ENCODE data around the gene YEATS4. TPM values are rescaled to one million over a fixed set of nuclear protein-coding genes. Genes with fewer than 3 reads are reported as not detected.

Gene YEATS4
- total RNA-seq, 1 donor from 2014 or later = 11.4 TPM

- no peak for TF ChIP-seq CTCF (IDR thresholded peaks at IDR 0.05)
- DNase-seq = no peak
- H3K27ac ChIP-seq = no peak overlapping the region
- H3K4me1 ChIP-seq = peaks cover 46% of the 10 kb centered on the region
- no peaks in the 10 kb centered on the region for H3K27me3 ChIP-seq (ENCODE audit: low read depth)
- no peaks in the 10 kb centered on the region for H3K9me3 ChIP-seq
- H3K36me3 ChIP-seq = no peaks in the 10 kb centered on the region
- ATAC-seq = no peak
- intact Hi-C loops (cut with DNase I) = no loop called here
- no peak overlapping the region for H3K4me3 ChIP-seq
These were observed 15.5 kb upstream of the YEATS4 start for GRCh38 chr12:69343885-69344612.

- Histone ChIP-seq H3K27ac (no peak overlapping the region), H3K9me3 (no peaks in the 10 kb centered on the region), H3K36me3 (no peaks in the 10 kb centered on the region), H3K4me1 (peaks cover 36% of the 10 kb centered on the region), H3K4me3 (no peak overlapping the region), H3K27me3 (ENCODE audit: low read depth) (no peaks in the 10 kb centered on the region)
- DNase-seq (no peak), ATAC-seq (no peak)
- intact Hi-C loops (cut with DNase I) = no loop called here
- no peak for TF ChIP-seq CTCF (IDR thresholded peaks at IDR 0.05)
These were observed 14.5 kb upstream of the YEATS4 start for GRCh38 chr12:69345077-69345476.

GRCh38 chr12:69345742-69346141, 13.8 kb upstream of the YEATS4 start:
- intact Hi-C loops (cut with DNase I) = no loop called here
- Histone ChIP-seq H3K4me3 (no peak overlapping the region), H3K27me3 (ENCODE audit: low read depth) (no peaks in the 10 kb centered on the region), H3K36me3 (no peaks in the 10 kb centered on the region), H3K9me3 (no peaks in the 10 kb centered on the region), H3K4me1 (peaks cover 29% of the 10 kb centered on the region), H3K27ac (no peak overlapping the region)
- no peak for TF ChIP-seq CTCF (IDR thresholded peaks at IDR 0.05)
- ATAC-seq = no peak
- DNase-seq = no peak

GRCh38 chr12:69348162-69348938, 11.2 kb upstream of the YEATS4 start, which contains the start of gene LYZ:
Gene LYZ, plus strand, starts transcription at chr12:69348381. Its CDS starts 28 bp downstream, at chr12:69348409.
- no peaks in the 10 kb centered on the region for H3K36me3 ChIP-seq
- peak within 1 kb of the TSS; percentile 43 for H3K27ac ChIP-seq
- no peaks in the 10 kb centered on the region for H3K27me3 ChIP-seq (ENCODE audit: low read depth)
- H3K4me3 ChIP-seq = peak within 1 kb of the TSS; percentile 41
- H3K4me1 ChIP-seq = peaks cover 11% of the 10 kb centered on the region
- no peak for TF ChIP-seq CTCF (IDR thresholded peaks at IDR 0.05)
- intact Hi-C loops (cut with DNase I) = no loop called here
- no peaks in the 10 kb centered on the region for H3K9me3 ChIP-seq
- DNase-seq (no peak), ATAC-seq (peak; percentile 86 to 92)

GRCh38 chr12:69350002-69350626, 9.4 kb upstream of the YEATS4 start:
- Histone ChIP-seq H3K4me3 (peak overlapping the region; percentile 41), H3K4me1 (no peaks in the 10 kb centered on the region), H3K27ac (no peak overlapping the region), H3K9me3 (no peaks in the 10 kb centered on the region), H3K27me3 (ENCODE audit: low read depth) (no peaks in the 10 kb centered on the region), H3K36me3 (no peaks in the 10 kb centered on the region)
- DNase-seq (no peak), ATAC-seq (no peak)
- intact Hi-C loops (cut with DNase I) = no loop called here
- TF ChIP-seq CTCF (IDR thresholded peaks at IDR 0.05) = no peak
